Erythroblast (primary cell): ENCODE measurements around the gene MYO1D.

Experiments used
- GATA1 ChIP-seq: IDR thresholded peaks from 2 replicates; pipeline ENCODE4 v1.6.1; 2011; ENCODE audit warnings: low read depth, mild to moderate bottlenecking, control low read depth, low read length, moderate library complexity
- POLR2A ChIP-seq: IDR thresholded peaks from 2 replicates; pipeline ENCODE4 v1.6.1; 2011; ENCODE audit warnings: mild to moderate bottlenecking, low read length

DNA sequence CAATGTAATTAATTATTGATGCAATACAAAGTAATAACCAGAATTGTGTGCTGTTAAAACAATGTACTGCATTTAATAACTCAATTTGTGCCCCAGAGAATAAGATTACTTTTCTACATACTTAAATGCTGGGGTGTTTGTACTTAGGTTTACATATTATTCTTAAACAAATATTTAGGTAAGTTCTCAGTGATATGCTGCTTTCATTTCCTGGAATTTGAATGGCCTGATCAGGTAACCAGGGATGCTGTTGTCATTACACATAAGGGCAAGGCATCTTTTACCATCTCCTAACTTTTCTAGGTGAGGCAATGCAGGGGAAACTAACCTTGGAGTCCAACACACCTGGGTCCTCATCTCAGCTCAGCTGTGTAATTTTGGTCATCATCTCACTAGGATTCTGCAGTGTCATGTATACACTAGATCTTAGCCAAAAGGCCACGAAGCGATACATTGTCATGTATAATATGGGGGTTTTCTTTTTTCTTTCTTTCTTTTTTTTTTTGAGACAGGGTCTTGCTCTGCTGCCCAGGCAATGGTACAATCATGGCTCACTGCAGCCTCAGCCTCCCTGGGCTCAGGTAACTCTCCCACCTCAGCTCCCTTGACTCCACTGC, 45.2 kb downstream of the MYO1D start:
- TF ChIP-seq POLR2A = no peak
- TF ChIP-seq GATA1 = no peak
